Measurements from ENCODE around the gene SLFN13.

- TF ChIP-seq, protein P1, sequence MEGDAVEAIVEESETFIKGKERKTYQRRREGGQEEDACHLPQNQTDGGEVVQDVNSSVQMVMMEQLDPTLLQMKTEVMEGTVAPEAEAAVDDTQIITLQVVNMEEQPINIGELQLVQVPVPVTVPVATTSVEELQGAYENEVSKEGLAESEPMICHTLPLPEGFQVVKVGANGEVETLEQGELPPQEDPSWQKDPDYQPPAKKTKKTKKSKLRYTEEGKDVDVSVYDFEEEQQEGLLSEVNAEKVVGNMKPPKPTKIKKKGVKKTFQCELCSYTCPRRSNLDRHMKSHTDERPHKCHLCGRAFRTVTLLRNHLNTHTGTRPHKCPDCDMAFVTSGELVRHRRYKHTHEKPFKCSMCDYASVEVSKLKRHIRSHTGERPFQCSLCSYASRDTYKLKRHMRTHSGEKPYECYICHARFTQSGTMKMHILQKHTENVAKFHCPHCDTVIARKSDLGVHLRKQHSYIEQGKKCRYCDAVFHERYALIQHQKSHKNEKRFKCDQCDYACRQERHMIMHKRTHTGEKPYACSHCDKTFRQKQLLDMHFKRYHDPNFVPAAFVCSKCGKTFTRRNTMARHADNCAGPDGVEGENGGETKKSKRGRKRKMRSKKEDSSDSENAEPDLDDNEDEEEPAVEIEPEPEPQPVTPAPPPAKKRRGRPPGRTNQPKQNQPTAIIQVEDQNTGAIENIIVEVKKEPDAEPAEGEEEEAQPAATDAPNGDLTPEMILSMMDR (conservative IDR thresholded peaks at IDR 0.05 in 1 of 2, IDR thresholded peaks at IDR 0.05 in 1 of 2; ENCODE audit: low read depth in 1 of 2, low read length in 2 of 2): no peak
- no peak for TF ChIP-seq EZH2 (IDR thresholded peaks at IDR 0.05; ENCODE audit: low read length, missing control alignments)
Measured at GRCh38 chr17:35448214-35448898, at the start of gene SLFN13.

Data from fibroblast of lung (primary cell).